RWPE2 (cell line): ENCODE results near the gene TGM1.
A peak's percentile ranks its signal among the peaks of the same experiment; 100 is the strongest.

ENCODE experiments used
- ATAC-seq: fragments of 200-7000 bp; cut with Tn5 transposase; 3 replicates; pipeline ENCODE4 v1.9.1; 2021; ENCODE audit warnings: low read depth
- DNase-seq: peaks from one replicate; pipeline ENCODE4 v3.0.0-alpha.2; 2020; ENCODE audit warnings: low spot score
- H3K27ac ChIP-seq: fragments of 450-650 bp; 2 replicates; pipeline ENCODE4 v1.5.1; 2017; ENCODE audit warnings: mild to moderate bottlenecking; ENCODE audit not compliant: poor library complexity, severe bottlenecking
- H3K27me3 ChIP-seq: fragments of 250-450 bp; sonication (Bioruptor Pico); 2 replicates; pipeline ENCODE4 v1.5.1; 2021; ENCODE audit warnings: mild to moderate bottlenecking, moderate library complexity; ENCODE audit not compliant: insufficient read depth, poor library complexity, severe bottlenecking
- H3K36me3 ChIP-seq: fragments of 250-450 bp; sonication (Bioruptor Pico); 2 replicates; pipeline ENCODE4 v1.5.1; 2020; ENCODE audit warnings: low read depth, mild to moderate bottlenecking, moderate library complexity
- H3K4me1 ChIP-seq: fragments of 250-450 bp; sonication (Bioruptor Pico); 2 replicates; pipeline ENCODE4 v1.5.1; 2021; ENCODE audit warnings: mild to moderate bottlenecking, moderate library complexity; ENCODE audit not compliant: insufficient read depth, poor library complexity, severe bottlenecking
- H3K4me3 ChIP-seq: fragments of 250-450 bp; sonication (Bioruptor Pico); 2 replicates; pipeline ENCODE4 v1.5.1; 2021; ENCODE audit warnings: mild to moderate bottlenecking, moderate library complexity; ENCODE audit not compliant: severe bottlenecking
- H3K9me3 ChIP-seq: fragments of 250-450 bp; sonication (Bioruptor Pico); 2 replicates; pipeline ENCODE4 v1.5.1; 2021; ENCODE audit warnings: mild to moderate bottlenecking, moderate library complexity; ENCODE audit not compliant: severe bottlenecking
- CTCF ChIP-seq: fragments of 450-650 bp; IDR thresholded peaks from one replicate; pipeline ENCODE4 v1.5.1; 2017; ENCODE audit warnings: mild to moderate bottlenecking, moderate library complexity; ENCODE audit not compliant: poor library complexity, severe bottlenecking

TGM1 gene

DNA sequence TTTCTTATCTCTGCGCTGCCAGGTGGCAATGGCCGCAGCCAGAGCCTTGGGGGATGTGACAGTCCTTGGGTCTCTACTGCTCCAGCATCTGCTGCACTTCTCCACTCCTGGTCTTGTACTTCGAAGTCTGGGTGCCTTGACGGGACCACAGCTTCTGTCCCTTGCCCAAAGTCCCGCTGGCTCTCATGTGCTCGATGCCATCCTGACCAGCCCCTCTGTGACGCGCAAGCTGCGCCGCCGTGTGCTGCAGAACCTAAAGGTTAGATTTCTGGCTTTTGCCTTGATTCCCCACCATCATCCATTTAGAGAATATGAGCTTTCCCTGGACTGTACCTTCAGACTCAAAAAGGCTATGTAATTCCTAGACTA is 41.0 kb upstream of the TGM1 start:
- H3K27me3 ChIP-seq: no peaks in the 10 kb centered on the region
- H3K4me3 ChIP-seq: no peak overlapping the region
- TF ChIP-seq CTCF: no peak
- H3K27ac ChIP-seq: no peak overlapping the region
- peaks cover 62% of the 10 kb centered on the region for H3K36me3 ChIP-seq
- H3K4me1 ChIP-seq: no peaks in the 10 kb centered on the region
- no peak for ATAC-seq
- H3K9me3 ChIP-seq: no peaks in the 10 kb centered on the region
- no peak for DNase-seq

- ATAC-seq (no peak), DNase-seq (no peak)
- Histone ChIP-seq H3K27me3 (no peaks in the 10 kb centered on the region), H3K36me3 (peaks cover 79% of the 10 kb centered on the region), H3K4me1 (peaks cover 23% of the 10 kb centered on the region), H3K27ac (peak overlapping the region; percentile 81), H3K4me3 (peak overlapping the region; percentile 83), H3K9me3 (no peaks in the 10 kb centered on the region)
- no peak for TF ChIP-seq CTCF
Observed at GRCh38 chr14:24300326-24300980, 37.5 kb upstream of the TGM1 start.

DNA sequence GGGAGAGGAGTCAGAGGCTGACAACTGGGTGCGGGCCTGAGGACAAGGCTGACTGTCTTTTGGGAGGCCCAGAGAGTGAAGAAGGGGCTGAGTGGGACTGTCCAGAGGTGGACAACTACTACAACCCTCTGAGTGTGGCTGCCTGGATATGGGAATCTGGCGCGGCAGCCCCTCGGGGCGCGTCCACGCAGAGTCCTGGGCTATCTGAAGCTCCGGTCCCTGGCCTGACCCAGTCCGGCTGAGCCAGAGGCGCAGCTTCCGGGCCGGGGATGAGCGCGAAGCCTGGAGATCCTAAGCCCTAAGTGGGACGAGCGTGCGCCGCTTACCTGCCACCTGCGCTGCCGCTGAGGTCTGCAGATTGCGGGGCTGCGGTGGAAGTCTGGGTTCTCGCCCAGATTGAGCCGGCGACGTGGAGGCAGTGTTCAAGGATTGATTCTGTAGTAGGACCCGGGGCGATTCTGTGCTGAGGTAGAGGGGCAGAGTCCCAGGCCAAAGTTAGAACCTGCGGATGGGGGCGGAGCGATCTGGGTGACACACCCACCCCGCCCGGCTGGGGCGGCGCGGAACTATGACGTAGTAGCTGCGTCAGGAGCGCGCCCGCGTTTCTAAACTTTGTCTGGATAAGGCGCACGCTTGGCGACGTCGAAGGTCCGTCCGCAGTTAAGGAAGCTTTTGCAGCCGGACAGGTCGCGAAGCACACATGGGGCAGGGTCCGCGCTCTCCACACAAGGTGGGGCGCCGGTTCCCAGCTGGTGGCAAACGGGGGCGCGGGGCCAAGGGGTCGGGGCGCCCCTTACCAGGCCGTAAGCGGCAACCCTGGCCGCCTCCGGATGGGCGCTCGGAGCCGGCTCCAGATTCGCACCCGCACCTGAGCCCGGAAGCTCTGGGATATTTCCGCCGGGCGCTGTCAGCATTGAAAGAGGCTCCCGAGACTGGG is 36.5 kb upstream of the TGM1 start, which contains the start of the genes DHRS1 and NOP9:
Gene DHRS1 (minus strand): TSS at position 526 of the 937 bp plus-strand sequence. CDS start 674 bp downstream, outside the sequence.
Gene NOP9 (plus strand): TSS at position 596 of the 937 bp plus-strand sequence. CDS start 105 bp downstream, at position 701.
- Histone ChIP-seq H3K27ac (peak within 1 kb of the TSS; percentile 81), H3K4me3 (peak within 1 kb of the TSS; percentile 83)

GRCh38 chr14:24298892-24299254 is 35.9 kb upstream of the TGM1 start:
- Histone ChIP-seq H3K9me3 (no peaks in the 10 kb centered on the region), H3K36me3 (peaks cover 79% of the 10 kb centered on the region), H3K27ac (peak overlapping the region; percentile 81), H3K4me3 (peak overlapping the region; percentile 83), H3K4me1 (peaks cover 23% of the 10 kb centered on the region), H3K27me3 (no peaks in the 10 kb centered on the region)
- TF ChIP-seq CTCF: no peak
- ATAC-seq: peak; percentile 85
- DNase-seq: peak; percentile 95

More for the DNA sequence above, 36.5 kb upstream of the TGM1 start, which contains the start of the genes DHRS1 and NOP9:
- H3K4me1 ChIP-seq: peaks cover 23% of the 10 kb centered on the region
- no peaks in the 10 kb centered on the region for H3K9me3 ChIP-seq
- no peaks in the 10 kb centered on the region for H3K27me3 ChIP-seq
- ATAC-seq (peak; percentile 63), DNase-seq (peak; percentile 91)
- no peak for TF ChIP-seq CTCF
- H3K36me3 ChIP-seq: peaks cover 79% of the 10 kb centered on the region
